ENCODE data around the gene PRKCE.

PRKCE gene

GRCh38 chr2:45750484-45750883 lies 99.0 kb downstream of the PRKCE start:
- no peak for FAIRE-seq
- DNase-seq (ENCODE audit: low spot score) = no peak

- DNase-seq (ENCODE audit: low spot score) = no peak
- FAIRE-seq = no peak
These were observed 101.9 kb downstream of the PRKCE start for GRCh38 chr2:45753381-45753780.

GRCh38 chr2:45754131-45755010 lies 102.9 kb downstream of the PRKCE start:
- FAIRE-seq = no peak

GRCh38 chr2:45755585-45756335 lies 104.3 kb downstream of the PRKCE start:
- DNase-seq (ENCODE audit: low spot score) (no peak), FAIRE-seq (no peak)

More at GRCh38 chr2:45754131-45755010, 102.9 kb downstream of the PRKCE start:
- DNase-seq (ENCODE audit: low spot score) = no peak

- FAIRE-seq (no peak), DNase-seq (ENCODE audit: low spot score) (no peak)
These were observed 106.5 kb downstream of the PRKCE start for GRCh38 chr2:45758018-45758417.

- DNase-seq (ENCODE audit: low spot score) = no peak
- FAIRE-seq = no peak
These were observed 107.9 kb downstream of the PRKCE start for GRCh38 chr2:45759310-45759851.

- FAIRE-seq (no peak), DNase-seq (ENCODE audit: low spot score) (no peak)
These were observed 110.2 kb downstream of the PRKCE start for GRCh38 chr2:45761635-45762034.

GRCh38 chr2:45763255-45763654 lies 111.8 kb downstream of the PRKCE start:
- FAIRE-seq (no peak), DNase-seq (ENCODE audit: low spot score) (no peak)

GRCh38 chr2:45763797-45764196 lies 112.3 kb downstream of the PRKCE start:
- DNase-seq (ENCODE audit: low spot score) = no peak
- no peak for FAIRE-seq

- DNase-seq (ENCODE audit: low spot score) (no peak), FAIRE-seq (no peak)
These were observed 113.7 kb downstream of the PRKCE start for GRCh38 chr2:45765007-45765727.

GRCh38 chr2:45765728-45766254 lies 114.3 kb downstream of the PRKCE start:
- FAIRE-seq = no peak
- DNase-seq (ENCODE audit: low spot score) = no peak

- FAIRE-seq (no peak), DNase-seq (ENCODE audit: low spot score) (no peak)
These were observed 116.7 kb downstream of the PRKCE start for GRCh38 chr2:45768208-45768607.

- FAIRE-seq = no peak
- no peak for DNase-seq (ENCODE audit: low spot score)
These were observed 117.6 kb downstream of the PRKCE start for GRCh38 chr2:45769056-45769455.

- DNase-seq (ENCODE audit: low spot score) (no peak), FAIRE-seq (no peak)
These were observed 118.5 kb downstream of the PRKCE start for GRCh38 chr2:45769854-45770576.

- no peak for DNase-seq (ENCODE audit: low spot score)
- no peak for FAIRE-seq
These were observed 119.3 kb downstream of the PRKCE start for GRCh38 chr2:45770811-45771210.

- FAIRE-seq = no peak
- no peak for DNase-seq (ENCODE audit: low spot score)
These were observed 119.8 kb downstream of the PRKCE start for GRCh38 chr2:45771261-45771660.

GRCh38 chr2:45772038-45772437 lies 120.6 kb downstream of the PRKCE start:
- FAIRE-seq = no peak

GRCh38 chr2:45773909-45774308 lies 122.4 kb downstream of the PRKCE start:
- no peak for DNase-seq (ENCODE audit: low spot score)
- no peak for FAIRE-seq

More at GRCh38 chr2:45772038-45772437, 120.6 kb downstream of the PRKCE start:
- DNase-seq (ENCODE audit: low spot score) = no peak

GRCh38 chr2:45774688-45775244 lies 123.3 kb downstream of the PRKCE start:
- no peak for DNase-seq (ENCODE audit: low spot score)
- no peak for FAIRE-seq
